GM21619 (cell line): ENCODE data around the gene RBM38.

Experiments used
- ATAC-seq: cut with Tn5 transposase; IDR thresholded peaks from one replicate; pipeline ENCODE4 v1.9.1; 2021; ENCODE audit not compliant: unreplicated experiment

The RBM38 gene

GRCh38 chr20:57374931-57375651 lies 16.1 kb upstream of the RBM38 start:
- ATAC-seq = no peak

DNA sequence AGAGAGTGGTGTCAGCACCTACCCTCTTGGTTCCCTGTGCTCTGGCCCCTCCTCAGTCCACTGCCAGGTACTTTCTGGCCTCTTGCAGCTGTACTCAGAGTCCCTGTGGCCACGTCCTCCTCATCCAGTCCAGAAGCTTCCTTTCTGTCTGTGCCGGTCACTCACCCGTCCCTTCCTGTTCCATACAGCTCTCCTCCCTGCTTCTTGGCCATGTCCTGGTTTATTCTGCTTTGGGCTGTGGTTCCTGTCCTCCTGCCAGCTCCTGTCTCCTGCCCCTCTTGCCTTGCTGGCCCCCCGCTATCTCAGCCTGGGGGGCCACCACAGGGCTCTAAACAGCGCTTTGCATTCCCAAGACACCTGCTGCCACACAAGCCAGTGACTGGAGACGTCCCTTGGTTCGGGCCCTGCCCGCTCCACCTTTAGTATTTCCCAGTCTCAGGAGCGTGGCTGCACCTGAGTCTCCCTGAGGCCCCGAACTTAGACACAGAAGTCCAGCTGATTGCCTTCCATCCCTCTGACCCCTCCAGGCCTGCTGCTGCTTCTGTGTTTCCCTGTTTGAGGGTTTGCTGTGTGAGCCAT lies 15.5 kb upstream of the RBM38 start:
- no peak for ATAC-seq

DNA sequence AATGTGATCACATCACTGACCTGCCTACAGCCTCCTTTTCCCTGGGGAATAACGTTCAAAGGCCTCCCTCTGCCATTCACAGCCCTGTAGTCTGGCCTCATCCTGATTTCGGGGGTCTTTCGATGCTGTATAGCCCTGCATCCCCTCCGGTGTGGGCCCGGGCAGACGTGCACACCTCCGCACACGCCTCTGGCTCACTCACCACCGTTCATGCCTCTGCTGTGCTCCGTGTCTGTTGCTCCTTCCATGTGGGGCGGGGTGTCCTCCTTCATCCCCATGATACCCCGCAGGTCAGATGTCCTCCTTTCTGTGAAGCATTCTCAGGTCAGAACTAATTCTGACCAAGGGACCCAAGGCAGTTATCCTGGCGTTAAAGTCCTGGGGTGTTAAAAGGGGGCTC lies 13.8 kb upstream of the RBM38 start:
- no peak for ATAC-seq

- ATAC-seq = no peak
Measured at GRCh38 chr20:57378107-57378506, 13.1 kb upstream of the RBM38 start.

- no peak for ATAC-seq
Measured at GRCh38 chr20:57378646-57379262, 12.4 kb upstream of the RBM38 start.

- no peak for ATAC-seq
Measured at GRCh38 chr20:57379263-57379647, 11.9 kb upstream of the RBM38 start.

DNA sequence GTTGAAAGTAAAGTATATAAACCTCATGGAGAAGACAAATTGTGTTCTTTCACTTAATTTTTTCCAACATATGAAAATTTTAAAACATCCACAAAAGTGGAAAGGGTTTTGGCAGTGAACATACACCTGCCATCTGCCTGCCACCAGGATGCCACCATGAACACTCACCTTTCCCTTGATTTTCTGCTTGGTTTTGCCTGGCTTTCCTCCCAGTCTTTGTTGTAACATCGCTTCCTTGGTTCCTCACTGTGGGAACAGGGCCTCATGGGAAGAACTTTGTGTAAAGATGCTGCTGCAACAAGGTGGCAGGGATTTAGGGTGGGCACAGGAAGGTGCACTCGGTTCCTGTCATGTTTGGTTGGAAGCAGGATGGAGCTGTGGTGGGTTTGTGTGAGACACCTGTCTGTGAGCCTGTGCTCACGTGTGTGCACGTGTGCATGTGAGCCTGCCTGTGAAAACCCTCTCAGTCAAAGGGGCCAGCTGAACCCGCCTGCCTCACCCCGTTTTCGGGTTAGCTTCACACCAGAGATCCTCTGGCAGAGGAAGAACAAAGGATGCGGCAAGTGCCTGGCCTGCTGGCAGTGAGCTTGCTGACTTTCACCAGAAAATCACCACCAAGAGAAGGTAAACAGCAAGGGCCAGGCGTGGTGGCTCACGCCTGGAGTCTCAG lies 11.0 kb upstream of the RBM38 start:
- no peak for ATAC-seq

DNA sequence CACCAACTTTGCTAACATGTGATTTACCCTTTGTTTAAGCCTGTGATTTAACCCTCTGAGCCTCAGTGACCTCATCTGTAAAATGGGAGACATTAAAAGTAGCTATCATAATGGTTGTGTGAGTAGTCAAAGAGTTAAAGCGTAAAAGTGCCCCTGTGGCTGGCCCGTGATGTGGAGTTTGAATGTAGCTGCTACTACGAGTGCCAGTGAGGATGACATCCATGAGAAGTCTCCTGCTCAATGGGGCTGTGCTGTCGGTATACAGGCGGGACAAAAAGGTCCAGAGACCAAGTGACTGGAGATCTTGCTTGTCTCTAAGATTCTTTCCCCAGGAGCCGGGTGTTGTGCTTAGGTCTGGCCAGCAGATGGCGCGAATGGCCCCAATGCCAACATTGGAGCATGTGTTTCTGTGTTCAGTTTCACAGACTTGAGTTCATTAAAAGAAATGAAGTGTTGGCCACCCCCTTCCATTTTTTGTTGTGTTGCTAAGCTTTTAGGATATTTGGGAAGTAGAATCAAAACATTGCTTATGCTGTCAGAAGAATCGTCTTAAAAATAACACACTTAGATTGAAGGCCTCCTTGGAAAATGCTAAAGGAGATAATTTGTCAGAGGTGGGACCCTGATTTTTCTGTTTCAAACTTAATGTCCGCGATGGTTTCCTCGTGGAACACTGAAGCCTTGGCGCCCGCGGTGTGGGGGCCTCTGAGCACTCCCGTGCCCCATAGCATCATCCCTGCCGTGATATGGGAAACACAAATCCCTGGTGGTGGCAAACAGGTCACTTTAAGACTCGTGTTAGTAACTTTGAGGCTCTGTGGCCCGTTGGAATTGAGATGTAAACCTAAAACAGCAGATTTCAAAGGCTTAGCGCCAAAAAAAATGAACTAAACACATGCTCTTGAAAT lies 9.3 kb upstream of the RBM38 start:
- no peak for ATAC-seq

GRCh38 chr20:57382516-57382915 lies 8.7 kb upstream of the RBM38 start:
- ATAC-seq = no peak

GRCh38 chr20:57383447-57384347 lies 7.5 kb upstream of the RBM38 start:
- no peak for ATAC-seq

- no peak for ATAC-seq
Measured at GRCh38 chr20:57384486-57384885, 6.7 kb upstream of the RBM38 start.

- ATAC-seq = no peak
Measured at GRCh38 chr20:57384953-57385761, 6.0 kb upstream of the RBM38 start.

GRCh38 chr20:57385940-57386339 lies 5.3 kb upstream of the RBM38 start:
- no peak for ATAC-seq

DNA sequence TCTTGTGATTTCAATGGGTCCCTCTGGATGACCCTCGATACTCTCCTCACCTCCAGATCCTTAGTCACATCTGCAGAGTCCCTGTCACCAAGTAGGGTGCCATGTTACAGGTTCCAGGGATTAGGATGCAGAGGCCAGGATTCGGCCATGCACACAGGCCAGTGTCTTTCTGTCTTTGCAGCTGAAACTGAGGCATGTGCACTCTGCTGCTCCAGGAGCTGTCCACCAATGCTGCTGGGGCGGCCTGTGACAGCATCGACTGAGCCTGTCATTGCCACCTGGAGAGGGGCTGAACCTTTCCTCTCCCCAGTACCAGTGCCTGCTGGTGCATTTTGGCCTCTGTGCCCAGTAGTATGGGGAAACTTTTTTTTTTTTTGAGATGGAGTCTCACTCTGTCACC lies 4.4 kb upstream of the RBM38 start:
- ATAC-seq = no peak

GRCh38 chr20:57387463-57387862 lies 3.7 kb upstream of the RBM38 start:
- ATAC-seq = no peak

DNA sequence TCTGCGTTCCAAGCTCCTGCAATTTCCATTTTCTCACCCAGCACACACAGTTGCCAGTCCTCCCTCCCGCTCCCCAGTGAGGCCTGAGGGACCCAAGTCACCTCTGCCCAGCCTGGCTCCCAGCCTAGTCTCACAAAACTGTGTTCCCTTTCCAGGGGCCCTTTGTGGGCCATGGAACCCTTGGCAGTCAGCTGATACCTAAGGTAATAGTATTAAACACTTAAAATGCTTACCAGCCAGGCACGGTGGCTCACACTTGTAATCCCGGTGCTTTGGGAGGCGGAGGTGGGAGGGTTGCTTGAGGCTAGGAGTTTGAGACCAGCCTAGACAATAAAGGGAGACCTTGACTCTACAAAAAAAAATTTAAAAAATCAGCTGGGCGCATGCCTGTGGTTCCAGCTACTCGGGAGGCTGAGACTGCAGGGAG lies 3.2 kb upstream of the RBM38 start:
- no peak for ATAC-seq

DNA sequence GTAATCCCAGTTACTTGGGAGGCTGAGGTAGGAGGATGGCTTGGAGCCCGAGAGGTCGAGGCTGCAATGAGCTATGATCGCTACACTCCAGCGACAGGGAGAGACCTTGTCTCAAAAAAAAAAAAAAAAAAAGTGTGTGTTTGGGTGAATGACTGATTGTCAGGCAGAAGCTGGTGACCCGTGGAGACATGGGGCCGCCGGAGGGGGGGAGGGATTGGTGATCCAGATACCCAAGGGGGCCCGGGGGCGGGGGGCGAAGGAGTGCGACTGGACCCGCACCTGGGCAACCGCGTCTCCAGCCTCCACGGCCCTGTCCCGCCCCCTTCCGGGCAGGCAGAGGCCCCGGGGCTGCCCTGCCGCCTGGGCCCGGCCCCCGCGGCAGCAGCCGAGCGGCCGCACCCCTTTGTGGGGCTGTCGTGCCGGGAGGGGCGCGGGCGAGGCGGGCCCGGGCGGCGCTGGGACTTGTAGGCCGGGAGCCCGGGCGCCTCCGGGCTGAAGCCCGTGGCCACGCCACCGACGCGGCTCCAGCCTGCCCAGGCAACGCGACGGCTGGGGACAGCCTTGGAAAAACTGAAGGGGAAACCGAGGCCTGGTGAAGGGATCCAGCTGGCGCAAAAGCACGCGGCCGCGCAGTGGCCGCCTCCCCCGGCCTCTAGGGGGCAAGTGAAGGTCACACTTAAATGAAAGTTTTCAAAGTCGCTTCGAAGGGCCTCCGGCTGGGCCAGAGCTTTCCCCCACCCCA lies 2.1 kb upstream of the RBM38 start:
- ATAC-seq = no peak
